Stimulated activated CD8-positive, alpha-beta memory T cell treated with anti-CD3 and anti-CD28 coated beads, Interleukin-15, amount 100 ng/mL, for 1 hour (primary cell): Measurements from ENCODE around the gene HS2ST1.

Experiments
- DNase-seq: peaks from one replicate; pipeline ENCODE4 v3.0.0-alpha.2; 2020; ENCODE audit warnings: low read depth

Gene HS2ST1

GRCh38 chr1:87113313-87113712 is 198.9 kb downstream of the HS2ST1 start:
- no peak for DNase-seq

- DNase-seq, result no peak
Measured at GRCh38 chr1:87115317-87115890, 201.0 kb downstream of the HS2ST1 start.

- DNase-seq, result no peak
Measured at GRCh38 chr1:87115891-87116290, 201.5 kb downstream of the HS2ST1 start.

GRCh38 chr1:87117761-87118368 is 203.4 kb downstream of the HS2ST1 start:
- DNase-seq, result no peak

GRCh38 chr1:87119541-87120140 is 205.2 kb downstream of the HS2ST1 start:
- DNase-seq, result no peak

GRCh38 chr1:87120779-87121178 is 206.3 kb downstream of the HS2ST1 start:
- no peak for DNase-seq

- DNase-seq, result no peak
Measured at GRCh38 chr1:87121711-87122163, 207.3 kb downstream of the HS2ST1 start.

- DNase-seq, result no peak
Measured at GRCh38 chr1:87122243-87122642, 207.8 kb downstream of the HS2ST1 start.

GRCh38 chr1:87123610-87124009 is 209.2 kb downstream of the HS2ST1 start:
- no peak for DNase-seq

- no peak for DNase-seq
Measured at GRCh38 chr1:87126886-87127505, 212.6 kb downstream of the HS2ST1 start.

GRCh38 chr1:87127581-87127980 is 213.1 kb downstream of the HS2ST1 start:
- DNase-seq, result no peak

- no peak for DNase-seq
Measured at GRCh38 chr1:87129038-87129437, 214.6 kb downstream of the HS2ST1 start.

GRCh38 chr1:87129606-87130005 is 215.2 kb downstream of the HS2ST1 start:
- no peak for DNase-seq

GRCh38 chr1:87130438-87130837 is 216.0 kb downstream of the HS2ST1 start:
- DNase-seq, result no peak

- DNase-seq, result peak; percentile 38
Measured at GRCh38 chr1:87131809-87132283, 217.4 kb downstream of the HS2ST1 start.

- no peak for DNase-seq
Measured at GRCh38 chr1:87132284-87132870, 217.9 kb downstream of the HS2ST1 start.

- no peak for DNase-seq
Measured at GRCh38 chr1:87134061-87134460, 219.6 kb downstream of the HS2ST1 start.

GRCh38 chr1:87134625-87135328 is 220.3 kb downstream of the HS2ST1 start:
- DNase-seq, result no peak

GRCh38 chr1:87135329-87135712 is 220.9 kb downstream of the HS2ST1 start:
- DNase-seq, result no peak

- no peak for DNase-seq
Measured at GRCh38 chr1:87136607-87137341, 222.3 kb downstream of the HS2ST1 start.

- DNase-seq, result no peak
Measured at GRCh38 chr1:87137342-87137739, 222.9 kb downstream of the HS2ST1 start.
